Naive B cell (primary cell): ENCODE data around the gene UBN1. TPM values are rescaled to one million over a fixed set of nuclear protein-coding genes. Genes with fewer than 3 reads are reported as not detected.
A peak's percentile ranks its signal among the peaks of the same experiment; 100 is the strongest.

ENCODE experiments used
- ATAC-seq, 2 donors: fragments of 150-1000 bp; cut with Tn5 transposase; 2 replicates each; pipeline ENCODE4 v1.10.0; 2021; ENCODE audit warnings: low read depth in 2 of 2, mild to moderate bottlenecking in 2 of 2, moderate library complexity in 2 of 2
- DNase-seq: peaks from one replicate; pipeline ENCODE4 v3.0.0; 2022
- H3K27ac Mint-ChIP-seq, 6 donors: one replicate each; pipeline ENCODE4 v1.8.0; 2020 to 2022; ENCODE audit warnings: mild to moderate bottlenecking in 6 of 6, mixed read lengths in 6 of 6, moderate library complexity in 5 of 6, inconsistent platforms in 2 of 6
- H3K27me3 Mint-ChIP-seq, 3 donors: one replicate each; pipeline ENCODE4 v1.8.0; 2021 to 2022; ENCODE audit warnings: mixed read lengths in 3 of 3, mild to moderate bottlenecking in 1 of 3
- H3K36me3 Mint-ChIP-seq, 2 donors: one replicate each; pipeline ENCODE4 v1.8.0; 2020 to 2022; ENCODE audit warnings: mixed read lengths in 2 of 2, inconsistent platforms in 1 of 2, mild to moderate bottlenecking in 1 of 2
- H3K4me1 Mint-ChIP-seq, 3 donors: one replicate each; pipeline ENCODE4 v1.8.0; 2020 to 2022; ENCODE audit warnings: mixed read lengths in 3 of 3, inconsistent platforms in 1 of 3, mild to moderate bottlenecking in 1 of 3, moderate library complexity in 1 of 3
- H3K4me3 Mint-ChIP-seq, 8 donors: one replicate each; pipeline ENCODE4 v1.8.0; 2020 to 2022; ENCODE audit warnings: mild to moderate bottlenecking in 8 of 8, mixed read lengths in 8 of 8, moderate library complexity in 8 of 8, inconsistent platforms in 2 of 8
- H3K9me3 Mint-ChIP-seq, 7 donors: one replicate each; pipeline ENCODE4 v1.8.0; 2020 to 2022; ENCODE audit warnings: mixed read lengths in 7 of 7, mild to moderate bottlenecking in 5 of 7, inconsistent platforms in 2 of 7, moderate library complexity in 1 of 7
- polyA plus RNA-seq, 6 donors: library from polyadenylated mRNA; unstranded; fragments of 300-500 nt; fragmentation: Illumina TruSeq; gene quantifications; one replicate each; pipeline ENCODE4 v1.2.3, GENCODE V29; 2021; ENCODE audit warnings: low read depth in 6 of 6

UBN1 gene
- polyA plus RNA-seq, 6 donors from 2014 or later = 4.3 to 19.2 (median 11.9) TPM

- ATAC-seq (no peak), DNase-seq (no peak)
- Mint-ChIP-seq H3K27me3 (no peaks in the 10 kb centered on the region), H3K4me1 (peaks cover 15 to 33% (median 21%) of the 10 kb centered on the region in 3 donors), H3K9me3 (no peaks in the 10 kb centered on the region), H3K36me3 (no peaks in the 10 kb centered on the region), H3K4me3 (peak overlapping the region; percentile 39 to 88 (median 77)), H3K27ac (peak overlapping the region in 1 of 6 donors; percentile 18)
These were observed 43.2 kb upstream of the UBN1 start for GRCh38 chr16:4803898-4804762.

DNA sequence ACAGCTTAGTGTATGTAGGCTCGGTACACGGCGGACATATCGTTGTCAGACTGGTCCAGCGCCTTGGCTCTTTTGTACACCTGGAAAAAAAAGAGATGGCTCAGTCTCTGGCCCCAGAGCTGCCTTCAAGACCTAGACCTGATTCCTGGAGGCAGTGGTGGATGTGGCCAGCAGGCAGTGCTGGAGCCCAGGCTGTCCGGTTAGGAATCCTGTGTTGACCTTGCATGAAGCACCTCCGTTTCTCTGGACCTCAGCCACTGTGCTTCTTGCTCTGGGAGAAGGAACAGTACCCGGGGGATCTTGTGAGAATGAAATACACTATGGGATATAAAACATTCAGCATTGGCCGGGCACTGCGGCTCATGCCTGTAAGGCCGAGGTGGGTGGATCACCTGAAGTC is 42.0 kb upstream of the UBN1 start:
- H3K27ac Mint-ChIP-seq = no peak overlapping the region
- no peak for DNase-seq
- peak overlapping the region in 2 of 8 donors; percentile 28 to 30 for H3K4me3 Mint-ChIP-seq
- ATAC-seq = no peak
- H3K4me1 Mint-ChIP-seq = peaks cover 11 to 29% (median 18%) of the 10 kb centered on the region in 3 donors
- no peaks in the 10 kb centered on the region for H3K36me3 Mint-ChIP-seq
- no peaks in the 10 kb centered on the region for H3K9me3 Mint-ChIP-seq
- no peaks in the 10 kb centered on the region for H3K27me3 Mint-ChIP-seq

- ATAC-seq (no peak), DNase-seq (no peak)
- H3K36me3 Mint-ChIP-seq = no peaks in the 10 kb centered on the region
- no peaks in the 10 kb centered on the region for H3K27me3 Mint-ChIP-seq
- no peaks in the 10 kb centered on the region for H3K9me3 Mint-ChIP-seq
- H3K27ac Mint-ChIP-seq = peak overlapping the region in 1 of 6 donors; percentile 9
- peaks cover 4 to 19% (median 9%) of the 10 kb centered on the region in 3 donors for H3K4me1 Mint-ChIP-seq
- no peak overlapping the region for H3K4me3 Mint-ChIP-seq
These were observed 41.0 kb upstream of the UBN1 start for GRCh38 chr16:4806280-4806679.

DNA sequence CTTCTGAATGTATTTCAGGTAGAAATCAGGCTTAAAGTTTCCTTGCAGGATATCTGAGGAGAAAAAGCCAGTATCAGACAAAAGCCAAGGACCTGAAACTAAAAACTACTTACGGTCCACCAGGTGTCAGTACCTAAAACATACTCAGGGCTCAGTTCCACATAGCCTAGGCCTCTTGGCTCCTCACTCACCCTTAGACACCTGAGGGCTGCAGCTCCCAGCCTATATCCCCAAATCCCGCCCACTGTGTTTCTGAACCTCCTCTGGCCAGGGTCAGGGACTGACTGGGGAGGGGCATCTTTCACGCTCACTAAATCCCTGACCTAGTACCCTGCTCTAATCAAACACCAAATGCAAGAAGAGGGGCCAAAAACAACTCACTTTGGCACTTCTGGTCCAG is 36.0 kb upstream of the UBN1 start:
- Mint-ChIP-seq H3K27me3 (no peaks in the 10 kb centered on the region), H3K36me3 (peaks cover 7 to 8% of the 10 kb centered on the region in 2 donors), H3K4me1 (peaks cover 0 to 6% (median 3%) of the 10 kb centered on the region in 3 donors), H3K27ac (peak overlapping the region in 3 of 6 donors; percentile 11 to 59 (median 29)), H3K9me3 (no peaks in the 10 kb centered on the region), H3K4me3 (no peak overlapping the region)
- no peak for ATAC-seq
- DNase-seq = no peak

GRCh38 chr16:4811773-4812172 is 35.5 kb upstream of the UBN1 start:
- Mint-ChIP-seq H3K4me1 (peaks cover 0 to 6% (median 3%) of the 10 kb centered on the region in 3 donors), H3K27ac (peak overlapping the region in 3 of 6 donors; percentile 29 to 90 (median 79)), H3K9me3 (no peaks in the 10 kb centered on the region), H3K36me3 (peaks cover 8 to 11% of the 10 kb centered on the region in 2 donors), H3K27me3 (no peaks in the 10 kb centered on the region), H3K4me3 (no peak overlapping the region)
- ATAC-seq = no peak
- DNase-seq = no peak

- Mint-ChIP-seq H3K4me3 (no peak overlapping the region), H3K27ac (peak overlapping the region in 2 of 6 donors; percentile 32 to 76), H3K4me1 (peaks cover 0 to 6% (median 3%) of the 10 kb centered on the region in 3 donors), H3K27me3 (no peaks in the 10 kb centered on the region), H3K36me3 (peaks cover 10 to 16% of the 10 kb centered on the region in 2 donors), H3K9me3 (no peaks in the 10 kb centered on the region)
- DNase-seq (no peak), ATAC-seq (no peak)
These were observed 33.9 kb upstream of the UBN1 start for GRCh38 chr16:4813251-4814003.

GRCh38 chr16:4814046-4814445 is 33.2 kb upstream of the UBN1 start:
- ATAC-seq = no peak
- H3K36me3 Mint-ChIP-seq = peaks cover 16% of the 10 kb centered on the region in 2 donors
- H3K9me3 Mint-ChIP-seq = no peaks in the 10 kb centered on the region
- DNase-seq = no peak
- peaks cover 0 to 6% (median 3%) of the 10 kb centered on the region in 3 donors for H3K4me1 Mint-ChIP-seq
- no peak overlapping the region for H3K27ac Mint-ChIP-seq
- no peaks in the 10 kb centered on the region for H3K27me3 Mint-ChIP-seq
- no peak overlapping the region for H3K4me3 Mint-ChIP-seq

DNA sequence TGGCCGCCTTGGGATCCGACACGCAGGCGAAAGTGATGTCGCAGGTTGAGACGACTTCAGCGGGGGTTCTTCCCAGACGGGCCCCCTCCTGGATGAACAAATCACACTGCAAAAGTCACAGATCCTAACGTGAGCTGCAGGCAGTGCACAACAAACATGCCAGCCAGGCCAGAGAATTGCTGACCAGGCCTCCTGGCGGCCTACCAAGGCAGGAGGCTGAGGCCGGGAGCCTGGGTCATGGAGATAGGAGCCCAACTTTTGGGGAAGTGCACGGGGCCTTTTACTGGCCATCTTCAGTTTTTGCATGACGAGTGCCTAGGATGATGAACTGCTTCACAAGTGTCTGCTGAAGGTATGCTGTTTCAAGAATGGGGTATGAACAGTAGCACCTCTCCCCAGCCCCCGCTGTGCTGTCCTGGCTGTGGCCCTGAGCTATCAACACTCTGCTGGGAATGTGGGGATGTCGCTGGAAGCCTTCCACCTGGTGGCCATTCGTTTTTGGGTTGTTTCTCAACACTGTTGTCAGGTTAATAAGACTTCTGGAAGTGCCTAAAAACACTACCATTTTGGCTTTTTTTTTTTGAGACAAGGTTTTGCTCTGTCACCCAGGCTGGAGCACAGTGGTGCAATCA is 32.6 kb upstream of the UBN1 start:
- Mint-ChIP-seq H3K4me1 (peaks cover 0 to 6% (median 3%) of the 10 kb centered on the region in 3 donors), H3K27ac (no peak overlapping the region), H3K27me3 (no peaks in the 10 kb centered on the region), H3K4me3 (no peak overlapping the region), H3K9me3 (no peaks in the 10 kb centered on the region), H3K36me3 (peaks cover 16% of the 10 kb centered on the region in 2 donors)
- no peak for DNase-seq
- no peak for ATAC-seq

DNA sequence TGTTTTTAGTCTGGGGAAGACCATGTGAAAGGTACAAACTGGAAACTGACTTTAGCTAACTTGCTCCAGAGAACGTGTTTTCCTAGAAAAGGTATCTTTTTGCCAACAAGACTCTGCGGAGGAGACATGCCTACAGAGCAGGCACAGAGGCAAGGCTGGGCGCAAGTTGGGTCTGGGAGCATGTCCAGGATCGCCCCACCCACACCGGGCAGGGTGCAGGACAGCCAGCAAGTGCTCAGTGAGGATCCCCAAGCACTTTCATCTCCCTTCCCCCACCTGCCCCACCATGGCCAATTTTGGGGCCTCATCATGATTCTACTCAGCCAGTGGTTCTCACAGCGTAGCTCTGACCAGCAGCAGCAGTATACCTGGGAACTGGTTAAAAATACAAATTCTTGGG is 26.6 kb upstream of the UBN1 start:
- H3K9me3 Mint-ChIP-seq = no peaks in the 10 kb centered on the region
- ATAC-seq = no peak
- H3K27me3 Mint-ChIP-seq = no peaks in the 10 kb centered on the region
- peaks cover 17 to 26% of the 10 kb centered on the region in 2 donors for H3K36me3 Mint-ChIP-seq
- DNase-seq = no peak
- H3K4me1 Mint-ChIP-seq = peaks cover 0 to 5% (median 2%) of the 10 kb centered on the region in 3 donors
- H3K4me3 Mint-ChIP-seq = no peak overlapping the region
- H3K27ac Mint-ChIP-seq = no peak overlapping the region

DNA sequence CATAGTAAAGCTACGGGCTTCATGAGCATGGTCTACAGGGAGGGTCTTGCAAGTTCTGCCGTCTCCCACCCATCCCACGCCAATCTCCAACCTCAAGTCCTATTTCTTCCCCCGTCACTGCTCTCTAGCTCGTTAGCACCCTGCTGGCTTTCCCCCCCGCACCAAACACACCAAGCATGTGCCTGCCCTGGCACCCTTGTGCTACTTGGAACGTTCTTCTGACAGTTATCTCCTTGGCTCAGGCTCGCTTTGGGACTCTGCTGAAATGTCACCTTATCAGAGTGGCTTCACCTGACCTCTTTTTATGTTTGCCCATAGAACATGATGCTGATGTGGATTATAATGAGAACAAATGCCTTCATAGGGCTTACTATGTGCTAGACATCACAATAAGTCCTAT is 22.1 kb upstream of the UBN1 start:
- ATAC-seq (no peak), DNase-seq (no peak)
- Mint-ChIP-seq H3K4me3 (no peak overlapping the region), H3K27ac (peak overlapping the region in 2 of 6 donors; percentile 8 to 24), H3K4me1 (peaks cover 0 to 5% (median 2%) of the 10 kb centered on the region in 3 donors), H3K9me3 (no peaks in the 10 kb centered on the region), H3K27me3 (no peaks in the 10 kb centered on the region), H3K36me3 (peaks cover 5 to 18% of the 10 kb centered on the region in 2 donors)

DNA sequence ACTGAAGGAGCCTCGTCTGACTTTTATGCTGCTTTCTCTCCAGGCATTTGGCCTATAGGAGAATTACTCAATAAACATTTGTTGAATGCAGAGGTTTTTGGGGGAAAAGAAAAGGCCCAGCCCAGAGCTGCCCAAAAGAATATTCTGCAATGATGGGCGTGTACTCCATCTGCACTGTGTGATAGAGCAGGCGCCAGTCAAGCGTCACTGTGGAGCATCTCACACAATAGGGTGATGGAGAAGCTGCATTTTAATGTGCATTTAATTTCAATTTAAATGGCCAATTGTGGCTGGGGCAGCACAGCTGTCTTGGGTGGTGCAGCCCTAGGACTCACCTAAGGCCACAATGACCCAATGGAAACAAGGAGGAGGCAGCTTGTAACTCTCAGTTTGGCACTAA is 20.8 kb upstream of the UBN1 start:
- Mint-ChIP-seq H3K36me3 (peaks cover 14 to 30% of the 10 kb centered on the region in 2 donors), H3K9me3 (no peaks in the 10 kb centered on the region), H3K27ac (peak overlapping the region in 1 of 6 donors; percentile 47), H3K27me3 (no peaks in the 10 kb centered on the region), H3K4me1 (peaks cover 0 to 15% (median 2%) of the 10 kb centered on the region in 3 donors), H3K4me3 (no peak overlapping the region)
- no peak for DNase-seq
- ATAC-seq = no peak

GRCh38 chr16:4826980-4827379 is 20.3 kb upstream of the UBN1 start:
- H3K36me3 Mint-ChIP-seq = peaks cover 19 to 35% of the 10 kb centered on the region in 2 donors
- no peak overlapping the region for H3K27ac Mint-ChIP-seq
- H3K4me3 Mint-ChIP-seq = no peak overlapping the region
- no peaks in the 10 kb centered on the region for H3K27me3 Mint-ChIP-seq
- ATAC-seq (no peak), DNase-seq (no peak)
- no peaks in the 10 kb centered on the region for H3K9me3 Mint-ChIP-seq
- peaks cover 0 to 15% (median 3%) of the 10 kb centered on the region in 3 donors for H3K4me1 Mint-ChIP-seq

DNA sequence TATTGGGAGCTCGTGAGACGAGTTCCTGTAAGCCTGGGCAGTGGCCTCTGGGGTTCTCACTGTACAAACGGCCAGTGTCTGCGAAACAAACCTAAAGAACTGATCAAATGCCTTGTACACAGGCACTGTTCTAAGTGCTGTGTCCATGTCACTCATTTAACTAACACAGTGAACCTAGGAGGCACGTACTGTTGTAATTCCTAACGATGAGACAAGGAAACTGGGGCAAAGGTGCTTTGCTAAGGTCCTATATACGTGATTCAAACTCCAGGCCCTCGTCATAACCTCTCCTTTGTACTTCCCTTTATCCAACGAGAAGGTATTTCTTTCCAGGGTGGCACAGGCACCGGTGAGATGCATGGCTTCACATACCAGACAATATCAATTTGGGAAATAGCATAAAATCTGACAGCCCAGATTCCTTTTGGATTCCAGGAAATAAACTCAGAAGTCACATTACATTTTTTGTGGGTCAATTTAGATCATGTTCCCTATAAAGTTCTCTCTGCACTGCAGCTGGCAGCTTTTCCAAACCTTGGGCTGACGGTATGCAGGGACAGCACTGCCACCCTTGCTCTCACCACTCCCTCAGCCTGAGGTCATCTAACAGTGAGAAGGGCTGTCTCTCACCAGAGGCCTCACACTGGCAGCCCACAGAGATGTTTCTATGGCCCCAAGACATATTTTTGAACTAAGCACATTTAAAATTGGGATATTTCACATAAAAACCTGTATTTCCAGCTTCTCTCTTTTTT is 18.5 kb upstream of the UBN1 start:
- Mint-ChIP-seq H3K4me3 (no peak overlapping the region), H3K9me3 (no peaks in the 10 kb centered on the region), H3K4me1 (peaks cover 13 to 22% (median 20%) of the 10 kb centered on the region in 3 donors), H3K36me3 (peaks cover 27 to 39% of the 10 kb centered on the region in 2 donors), H3K27me3 (no peaks in the 10 kb centered on the region), H3K27ac (peak overlapping the region in 1 of 6 donors; percentile 24)
- no peak for ATAC-seq
- no peak for DNase-seq
